ENCODE data around the gene RAVER1.

RAVER1 gene

GRCh38 chr19:10363789-10364281 is 30.5 kb upstream of the RAVER1 start:
- no peaks in the 10 kb centered on the region for H3K27me3 ChIP-seq (ENCODE audit: insufficient read depth, low read length, poor library complexity)
- ATAC-seq (ENCODE audit: insufficient read depth, low read depth): no peak
- no peak for DNase-seq
- H3K36me3 ChIP-seq (ENCODE audit: insufficient read depth, low read length): peaks cover 84% of the 10 kb centered on the region
- no peak overlapping the region for H3K9ac ChIP-seq (ENCODE audit: low read depth, low read length)
- no peaks in the 10 kb centered on the region for H3K79me2 ChIP-seq (ENCODE audit: insufficient read depth, low read length)
- H3K27ac ChIP-seq (ENCODE audit: low read length): no peak overlapping the region
- no peak overlapping the region for H3K4me2 ChIP-seq (ENCODE audit: insufficient read depth, low read length)
- TF ChIP-seq EZH2 (IDR thresholded peaks at IDR 0.05; ENCODE audit: borderline replicate concordance, low read depth, low read length, severe bottlenecking) (no peak), CTCF (IDR thresholded peaks at IDR 0.05; ENCODE audit: borderline replicate concordance, extremely low read depth, low read length, poor library complexity, severe bottlenecking) (no peak)
- no peaks in the 10 kb centered on the region for H3K9me3 ChIP-seq (ENCODE audit: insufficient read depth, low read length, severe bottlenecking)
- no peaks in the 10 kb centered on the region for H3K4me1 ChIP-seq (ENCODE audit: insufficient read depth, low read length)
- peaks cover 11% of the 10 kb centered on the region for H4K20me1 ChIP-seq (ENCODE audit: insufficient read depth, low read length)
- no peak overlapping the region for H2AFZ ChIP-seq (ENCODE audit: low read depth, low read length)
- H3K4me3 ChIP-seq (ENCODE audit: low read depth in 1 of 2, low read length in 2 of 2): no peak overlapping the region

- peaks cover 11% of the 10 kb centered on the region for H4K20me1 ChIP-seq (ENCODE audit: insufficient read depth, low read length)
These were observed 28.9 kb upstream of the RAVER1 start for GRCh38 chr19:10362259-10362658.

GRCh38 chr19:10361569-10362011 is 28.3 kb upstream of the RAVER1 start:
- Histone ChIP-seq H3K27me3 (ENCODE audit: insufficient read depth, low read length, poor library complexity) (no peaks in the 10 kb centered on the region), H3K79me2 (ENCODE audit: insufficient read depth, low read length) (no peaks in the 10 kb centered on the region), H3K9me3 (ENCODE audit: insufficient read depth, low read length, severe bottlenecking) (no peaks in the 10 kb centered on the region), H3K27ac (ENCODE audit: low read length) (no peak overlapping the region), H4K20me1 (ENCODE audit: insufficient read depth, low read length) (peaks cover 11% of the 10 kb centered on the region), H3K4me3 (ENCODE audit: low read depth in 1 of 2, low read length in 2 of 2) (no peak overlapping the region), H3K36me3 (ENCODE audit: insufficient read depth, low read length) (peaks cover 81% of the 10 kb centered on the region), H3K4me2 (ENCODE audit: insufficient read depth, low read length) (no peak overlapping the region), H2AFZ (ENCODE audit: low read depth, low read length) (no peak overlapping the region), H3K9ac (ENCODE audit: low read depth, low read length) (no peak overlapping the region), H3K4me1 (ENCODE audit: insufficient read depth, low read length) (no peaks in the 10 kb centered on the region)
- no peak for TF ChIP-seq CTCF (IDR thresholded peaks at IDR 0.05; ENCODE audit: borderline replicate concordance, extremely low read depth, low read length, poor library complexity, severe bottlenecking)
- no peak for TF ChIP-seq EZH2 (IDR thresholded peaks at IDR 0.05; ENCODE audit: borderline replicate concordance, low read depth, low read length, severe bottlenecking)
- DNase-seq (no peak), ATAC-seq (ENCODE audit: insufficient read depth, low read depth) (no peak)

More at GRCh38 chr19:10362259-10362658, 28.9 kb upstream of the RAVER1 start:
- DNase-seq: no peak
- TF ChIP-seq CTCF (IDR thresholded peaks at IDR 0.05; ENCODE audit: borderline replicate concordance, extremely low read depth, low read length, poor library complexity, severe bottlenecking): no peak
- TF ChIP-seq EZH2 (IDR thresholded peaks at IDR 0.05; ENCODE audit: borderline replicate concordance, low read depth, low read length, severe bottlenecking): no peak
- H3K4me2 ChIP-seq (ENCODE audit: insufficient read depth, low read length): no peak overlapping the region
- H3K9me3 ChIP-seq (ENCODE audit: insufficient read depth, low read length, severe bottlenecking): no peaks in the 10 kb centered on the region
- H3K27ac ChIP-seq (ENCODE audit: low read length): no peak overlapping the region
- H2AFZ ChIP-seq (ENCODE audit: low read depth, low read length): no peak overlapping the region
- no peak overlapping the region for H3K4me3 ChIP-seq (ENCODE audit: low read depth in 1 of 2, low read length in 2 of 2)
- H3K27me3 ChIP-seq (ENCODE audit: insufficient read depth, low read length, poor library complexity): no peaks in the 10 kb centered on the region
- peaks cover 81% of the 10 kb centered on the region for H3K36me3 ChIP-seq (ENCODE audit: insufficient read depth, low read length)
- no peaks in the 10 kb centered on the region for H3K79me2 ChIP-seq (ENCODE audit: insufficient read depth, low read length)
- no peaks in the 10 kb centered on the region for H3K4me1 ChIP-seq (ENCODE audit: insufficient read depth, low read length)
- ATAC-seq (ENCODE audit: insufficient read depth, low read depth): no peak
- H3K9ac ChIP-seq (ENCODE audit: low read depth, low read length): no peak overlapping the region
